Measurements from ENCODE around the gene OR10T2.

The OR10T2 gene

DNA sequence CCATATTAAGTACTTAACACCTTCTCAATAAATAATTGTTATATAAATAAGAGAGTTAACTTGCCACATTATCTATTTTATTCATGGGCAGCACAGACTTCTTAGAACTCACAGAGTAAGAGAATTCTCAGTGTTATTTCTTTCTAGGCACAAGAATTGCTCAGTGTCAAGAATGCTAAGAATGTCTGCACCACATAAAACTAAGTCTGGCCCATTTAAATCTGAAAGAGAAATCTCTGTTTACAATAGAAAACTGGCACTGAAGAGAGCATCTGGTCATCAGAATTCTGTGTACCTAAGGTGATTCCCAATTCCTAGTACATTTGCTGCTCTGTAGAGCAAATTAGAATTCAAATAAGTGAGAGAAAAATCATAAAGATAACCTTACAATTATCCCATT is 22.9 kb upstream of the OR10T2 start:
- DNase-seq (ENCODE audit: low read depth in 1 of 2, low spot score in 1 of 2): no peak
- H3K27ac ChIP-seq (replicated peaks): no peak overlapping the region

DNA sequence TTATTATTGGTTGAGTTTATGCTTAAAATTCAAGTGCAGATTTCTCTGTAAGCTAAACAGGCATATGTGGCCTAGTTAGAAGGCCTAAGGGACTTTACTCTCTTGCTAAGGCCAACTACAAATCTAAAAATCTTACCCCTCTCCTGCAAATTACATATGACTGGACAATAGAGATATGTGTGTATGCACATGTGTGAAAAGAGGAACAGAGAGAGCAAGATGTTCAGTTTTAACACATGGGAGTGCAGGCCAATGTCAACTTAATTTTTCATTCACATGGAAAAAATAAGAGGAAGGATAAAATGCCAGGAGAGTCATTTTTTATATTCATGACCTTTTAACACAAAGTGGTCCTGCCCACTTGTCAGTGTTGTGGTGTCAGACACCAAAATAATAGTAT is 18.3 kb upstream of the OR10T2 start:
- Histone ChIP-seq H3K27ac (replicated peaks) (no peak overlapping the region), H3K27me3 (ENCODE audit: insufficient read depth, poor library complexity, severe bottlenecking) (no peaks in the 10 kb centered on the region), H3K4me3 (replicated peaks; ENCODE audit: insufficient read depth, low read length) (no peak overlapping the region)
- TF ChIP-seq POLR2AphosphoS5 (IDR thresholded peaks at IDR 0.05; ENCODE audit: low read depth) (no peak), SPI1 (IDR thresholded peaks at IDR 0.05; ENCODE audit: borderline replicate concordance, low read depth) (peak; percentile 24; the same call in 1 of the 2 replicates)
- DNase-seq (ENCODE audit: low read depth in 1 of 2, low spot score in 1 of 2): no peak

More for the DNA sequence above, 22.9 kb upstream of the OR10T2 start:
- Histone ChIP-seq H3K4me3 (replicated peaks; ENCODE audit: insufficient read depth, low read length) (no peak overlapping the region), H3K27me3 (ENCODE audit: insufficient read depth, poor library complexity, severe bottlenecking) (no peaks in the 10 kb centered on the region)
- TF ChIP-seq, protein P1, sequence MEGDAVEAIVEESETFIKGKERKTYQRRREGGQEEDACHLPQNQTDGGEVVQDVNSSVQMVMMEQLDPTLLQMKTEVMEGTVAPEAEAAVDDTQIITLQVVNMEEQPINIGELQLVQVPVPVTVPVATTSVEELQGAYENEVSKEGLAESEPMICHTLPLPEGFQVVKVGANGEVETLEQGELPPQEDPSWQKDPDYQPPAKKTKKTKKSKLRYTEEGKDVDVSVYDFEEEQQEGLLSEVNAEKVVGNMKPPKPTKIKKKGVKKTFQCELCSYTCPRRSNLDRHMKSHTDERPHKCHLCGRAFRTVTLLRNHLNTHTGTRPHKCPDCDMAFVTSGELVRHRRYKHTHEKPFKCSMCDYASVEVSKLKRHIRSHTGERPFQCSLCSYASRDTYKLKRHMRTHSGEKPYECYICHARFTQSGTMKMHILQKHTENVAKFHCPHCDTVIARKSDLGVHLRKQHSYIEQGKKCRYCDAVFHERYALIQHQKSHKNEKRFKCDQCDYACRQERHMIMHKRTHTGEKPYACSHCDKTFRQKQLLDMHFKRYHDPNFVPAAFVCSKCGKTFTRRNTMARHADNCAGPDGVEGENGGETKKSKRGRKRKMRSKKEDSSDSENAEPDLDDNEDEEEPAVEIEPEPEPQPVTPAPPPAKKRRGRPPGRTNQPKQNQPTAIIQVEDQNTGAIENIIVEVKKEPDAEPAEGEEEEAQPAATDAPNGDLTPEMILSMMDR (IDR thresholded peaks at IDR 0.05; ENCODE audit: insufficient read depth, low read length): no peak
- TF ChIP-seq POLR2AphosphoS5 (IDR thresholded peaks at IDR 0.05; ENCODE audit: low read depth) (no peak), GABPA (IDR thresholded peaks at IDR 0.05; ENCODE audit: low read depth) (no peak)
- TF ChIP-seq, protein P2, sequence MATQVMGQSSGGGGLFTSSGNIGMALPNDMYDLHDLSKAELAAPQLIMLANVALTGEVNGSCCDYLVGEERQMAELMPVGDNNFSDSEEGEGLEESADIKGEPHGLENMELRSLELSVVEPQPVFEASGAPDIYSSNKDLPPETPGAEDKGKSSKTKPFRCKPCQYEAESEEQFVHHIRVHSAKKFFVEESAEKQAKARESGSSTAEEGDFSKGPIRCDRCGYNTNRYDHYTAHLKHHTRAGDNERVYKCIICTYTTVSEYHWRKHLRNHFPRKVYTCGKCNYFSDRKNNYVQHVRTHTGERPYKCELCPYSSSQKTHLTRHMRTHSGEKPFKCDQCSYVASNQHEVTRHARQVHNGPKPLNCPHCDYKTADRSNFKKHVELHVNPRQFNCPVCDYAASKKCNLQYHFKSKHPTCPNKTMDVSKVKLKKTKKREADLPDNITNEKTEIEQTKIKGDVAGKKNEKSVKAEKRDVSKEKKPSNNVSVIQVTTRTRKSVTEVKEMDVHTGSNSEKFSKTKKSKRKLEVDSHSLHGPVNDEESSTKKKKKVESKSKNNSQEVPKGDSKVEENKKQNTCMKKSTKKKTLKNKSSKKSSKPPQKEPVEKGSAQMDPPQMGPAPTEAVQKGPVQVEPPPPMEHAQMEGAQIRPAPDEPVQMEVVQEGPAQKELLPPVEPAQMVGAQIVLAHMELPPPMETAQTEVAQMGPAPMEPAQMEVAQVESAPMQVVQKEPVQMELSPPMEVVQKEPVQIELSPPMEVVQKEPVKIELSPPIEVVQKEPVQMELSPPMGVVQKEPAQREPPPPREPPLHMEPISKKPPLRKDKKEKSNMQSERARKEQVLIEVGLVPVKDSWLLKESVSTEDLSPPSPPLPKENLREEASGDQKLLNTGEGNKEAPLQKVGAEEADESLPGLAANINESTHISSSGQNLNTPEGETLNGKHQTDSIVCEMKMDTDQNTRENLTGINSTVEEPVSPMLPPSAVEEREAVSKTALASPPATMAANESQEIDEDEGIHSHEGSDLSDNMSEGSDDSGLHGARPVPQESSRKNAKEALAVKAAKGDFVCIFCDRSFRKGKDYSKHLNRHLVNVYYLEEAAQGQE (IDR thresholded peaks at IDR 0.05; ENCODE audit: insufficient replicate concordance, low read depth): no peak

DNA sequence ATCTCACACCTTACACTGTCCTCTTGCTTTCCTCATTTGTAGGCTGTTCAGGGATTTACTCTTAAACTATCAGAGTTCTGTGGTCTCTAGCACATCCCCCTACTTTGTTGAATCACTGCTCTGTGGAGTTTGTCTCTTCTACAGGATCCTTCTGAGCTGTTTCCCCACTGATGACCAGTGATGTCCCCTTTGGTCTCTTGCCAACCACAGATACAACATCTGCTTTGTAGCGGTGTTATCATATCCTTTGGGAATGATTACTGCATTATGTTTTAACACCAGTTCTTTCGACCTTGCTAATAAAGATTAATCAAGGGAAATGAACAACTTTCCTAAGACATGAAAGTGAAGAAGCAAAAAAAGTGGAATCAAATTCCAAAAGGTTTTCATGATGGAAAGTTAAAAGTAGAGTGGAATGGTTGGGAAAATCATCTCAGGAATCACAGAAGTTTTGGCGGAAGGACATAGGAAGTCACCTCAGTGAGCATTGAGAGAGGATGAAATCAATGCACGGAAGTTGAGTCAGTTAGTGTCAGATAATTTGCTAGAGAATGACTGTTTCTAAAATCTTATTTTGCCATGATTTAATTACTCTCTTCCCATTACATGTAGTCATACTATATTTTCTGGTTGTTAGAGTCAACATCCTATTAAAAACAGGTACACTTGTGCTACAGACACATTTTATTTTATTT is 15.5 kb upstream of the OR10T2 start:
- Histone ChIP-seq H3K27me3 (ENCODE audit: insufficient read depth, poor library complexity, severe bottlenecking) (no peaks in the 10 kb centered on the region), H3K4me3 (replicated peaks; ENCODE audit: insufficient read depth, low read length) (no peak overlapping the region), H3K27ac (replicated peaks) (no peak overlapping the region)
- no peak for TF ChIP-seq SPI1 (IDR thresholded peaks at IDR 0.05; ENCODE audit: borderline replicate concordance, low read depth)
- TF ChIP-seq, protein P1 (IDR thresholded peaks at IDR 0.05; ENCODE audit: insufficient read depth, low read length): no peak
- no peak for TF ChIP-seq GABPA (IDR thresholded peaks at IDR 0.05; ENCODE audit: low read depth)
- DNase-seq (ENCODE audit: low read depth in 1 of 2, low spot score in 1 of 2): no peak

DNA sequence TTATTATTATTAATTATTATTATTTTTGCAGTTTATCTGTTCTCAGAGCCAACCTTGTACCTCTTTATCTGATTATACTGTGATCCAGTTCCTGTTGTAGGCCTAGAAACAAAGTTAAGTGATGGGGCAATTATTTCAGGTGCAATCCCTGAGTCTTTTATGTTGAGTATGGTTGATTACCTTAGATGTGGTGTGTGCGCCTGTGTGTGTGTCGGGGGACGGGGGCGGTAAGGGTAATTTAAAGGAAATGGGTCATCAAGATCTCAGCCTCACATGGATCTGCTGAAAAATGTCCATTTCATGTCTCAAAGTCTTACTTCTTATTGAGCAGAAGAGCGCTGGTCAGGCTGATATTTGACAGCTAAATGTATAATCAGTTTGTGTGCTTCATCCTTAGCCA is 7.8 kb upstream of the OR10T2 start:
- no peaks in the 10 kb centered on the region for H3K27me3 ChIP-seq (ENCODE audit: insufficient read depth, poor library complexity, severe bottlenecking)
- TF ChIP-seq, protein P2 (IDR thresholded peaks at IDR 0.05; ENCODE audit: insufficient replicate concordance, low read depth): no peak
- TF ChIP-seq SPI1 (IDR thresholded peaks at IDR 0.05; ENCODE audit: borderline replicate concordance, low read depth) (no peak), GABPA (IDR thresholded peaks at IDR 0.05; ENCODE audit: low read depth) (no peak), POLR2AphosphoS5 (IDR thresholded peaks at IDR 0.05; ENCODE audit: low read depth) (no peak)
- TF ChIP-seq, protein P1 (IDR thresholded peaks at IDR 0.05; ENCODE audit: insufficient read depth, low read length): no peak
- H3K4me3 ChIP-seq (replicated peaks; ENCODE audit: insufficient read depth, low read length): no peak overlapping the region
- no peak overlapping the region for H3K27ac ChIP-seq (replicated peaks)
- DNase-seq (ENCODE audit: low read depth in 1 of 2, low spot score in 1 of 2): no peak

Measured in HL-60 (cell line).